Glutamatergic neuron (in vitro differentiated cells): Measurements from ENCODE around the gene POLR3GL. TPM values are rescaled to one million over a fixed set of nuclear protein-coding genes. Genes with fewer than 3 reads are reported as not detected.

ENCODE experiments used
- DNase-seq: peaks from one replicate; pipeline ENCODE4 v3.0.0; 2022
- H3K27ac Mint-ChIP-seq: one replicate; pipeline ENCODE4 v1.8.0; 2020; ENCODE audit warnings: mild to moderate bottlenecking, mixed read lengths, inconsistent platforms; ENCODE audit not compliant: unreplicated experiment
- H3K27me3 Mint-ChIP-seq: one replicate; pipeline ENCODE4 v1.8.0; 2020; ENCODE audit warnings: mild to moderate bottlenecking, moderate library complexity, mixed read lengths, inconsistent platforms; ENCODE audit not compliant: unreplicated experiment
- H3K36me3 Mint-ChIP-seq: one replicate; pipeline ENCODE4 v1.8.0; 2020; ENCODE audit warnings: mild to moderate bottlenecking, mixed read lengths, inconsistent platforms; ENCODE audit not compliant: unreplicated experiment
- H3K4me1 Mint-ChIP-seq: one replicate; pipeline ENCODE4 v1.8.0; 2020; ENCODE audit warnings: mild to moderate bottlenecking, low read depth, mixed read lengths, inconsistent platforms; ENCODE audit not compliant: unreplicated experiment
- H3K4me3 Mint-ChIP-seq: one replicate; pipeline ENCODE4 v1.8.0; 2020; ENCODE audit warnings: mild to moderate bottlenecking, mixed read lengths, inconsistent platforms; ENCODE audit not compliant: unreplicated experiment
- H3K9me3 Mint-ChIP-seq: one replicate; pipeline ENCODE4 v1.8.0; 2020; ENCODE audit warnings: mild to moderate bottlenecking, moderate library complexity, mixed read lengths, inconsistent platforms; ENCODE audit not compliant: unreplicated experiment
- CTCF ChIP-seq: fragments of 200-600 bp; sonication (generic); IDR thresholded peaks from one replicate; pipeline ENCODE4 v1.5.0; 2021; ENCODE audit not compliant: partially characterized antibody, unreplicated experiment
- total RNA-seq: library from RNA; stranded (reverse); fragmentation: NEBNext Ultra II Directional; extraction: Animal tissue kit (Norgen Biotek cat#: 25700); gene quantifications from one replicate; pipeline ENCODE4 v1.2.1, GENCODE V29; 2021; ENCODE audit not compliant: unreplicated experiment

The POLR3GL gene
- total RNA-seq, 1 donor from 2014 or later: 13.2 TPM

GRCh38 chr1:145985129-145985501, 20.6 kb downstream of the POLR3GL start:
- Mint-ChIP-seq H3K4me3 (no peak overlapping the region), H3K9me3 (peaks cover 2% of the 10 kb centered on the region), H3K27ac (no peak overlapping the region), H3K27me3 (no peaks in the 10 kb centered on the region), H3K4me1 (peaks cover 12% of the 10 kb centered on the region), H3K36me3 (no peaks in the 10 kb centered on the region)
- DNase-seq: no peak
- TF ChIP-seq CTCF: no peak

GRCh38 chr1:145985502-145986439, 21.3 kb downstream of the POLR3GL start:
- Mint-ChIP-seq H3K4me1 (peaks cover 12% of the 10 kb centered on the region), H3K27me3 (peaks cover 4% of the 10 kb centered on the region), H3K9me3 (peaks cover 2% of the 10 kb centered on the region), H3K4me3 (peak overlapping the region; percentile 66), H3K27ac (peak overlapping the region; percentile 53), H3K36me3 (no peaks in the 10 kb centered on the region)
- DNase-seq: no peak
- TF ChIP-seq CTCF: no peak

- no peak for DNase-seq
- Mint-ChIP-seq H3K27ac (no peak overlapping the region), H3K27me3 (peaks cover 4% of the 10 kb centered on the region), H3K9me3 (peaks cover 2% of the 10 kb centered on the region), H3K36me3 (no peaks in the 10 kb centered on the region), H3K4me3 (no peak overlapping the region), H3K4me1 (peaks cover 12% of the 10 kb centered on the region)
- TF ChIP-seq CTCF: no peak
These were observed 22.1 kb downstream of the POLR3GL start for GRCh38 chr1:145986551-145986950.

- DNase-seq: no peak
- Mint-ChIP-seq H3K27me3 (peaks cover 4% of the 10 kb centered on the region), H3K36me3 (no peaks in the 10 kb centered on the region), H3K4me1 (peaks cover 17% of the 10 kb centered on the region), H3K4me3 (no peak overlapping the region), H3K9me3 (peaks cover 2% of the 10 kb centered on the region), H3K27ac (no peak overlapping the region)
- TF ChIP-seq CTCF: no peak
These were observed 23.4 kb downstream of the POLR3GL start for GRCh38 chr1:145987926-145988325.

GRCh38 chr1:145988773-145989172, 24.3 kb downstream of the POLR3GL start:
- Mint-ChIP-seq H3K9me3 (peaks cover 2% of the 10 kb centered on the region), H3K4me3 (no peak overlapping the region), H3K27me3 (peaks cover 4% of the 10 kb centered on the region), H3K4me1 (peaks cover 23% of the 10 kb centered on the region), H3K27ac (no peak overlapping the region), H3K36me3 (peaks cover 6% of the 10 kb centered on the region)
- no peak for DNase-seq
- no peak for TF ChIP-seq CTCF
